MM.1S (cell line): Measurements from ENCODE around the gene BIRC3.

ENCODE experiments used
- DNase-seq: peaks from one replicate; pipeline ENCODE4 v3.0.0-alpha.2; 2015
- H2AFZ ChIP-seq: fragments of 300-600 bp; sonication (generic); 2 replicates; pipeline ENCODE4 v1.6.0; 2016; ENCODE audit warnings: antibody characterized with exemption, low read length
- H3F3A ChIP-seq: fragments of 300-600 bp; sonication (generic); 2 replicates; pipeline ENCODE4 v1.6.1; 2016; ENCODE audit warnings: mild to moderate bottlenecking, antibody characterized with exemption, low read length, moderate library complexity, mixed read lengths; ENCODE audit not compliant: insufficient read depth
- H3K27ac ChIP-seq: fragments of 300-600 bp; sonication (generic); 2 replicates; pipeline ENCODE4 v1.5.1; 2016; ENCODE audit warnings: mild to moderate bottlenecking, low read length
- H3K27me3 ChIP-seq: fragments of 300-600 bp; sonication (generic); replicated peaks from 2 replicates; pipeline ENCODE4 v1.6.0; 2016; ENCODE audit warnings: low read length; ENCODE audit not compliant: insufficient read depth
- H3K36me3 ChIP-seq: fragments of 300-600 bp; sonication (generic); replicated peaks from 2 replicates; pipeline ENCODE4 v1.6.1; 2016; ENCODE audit warnings: mild to moderate bottlenecking, low read length, mixed read lengths; ENCODE audit not compliant: insufficient read depth
- H3K4me1 ChIP-seq: fragments of 300-600 bp; sonication (generic); 2 replicates; pipeline ENCODE4 v1.6.1; 2016; ENCODE audit warnings: low read length, mixed read lengths
- H3K4me2 ChIP-seq: fragments of 300-600 bp; sonication (generic); 2 replicates; pipeline ENCODE4 v1.6.0; 2016; ENCODE audit warnings: low read depth, low read length
- H3K4me3 ChIP-seq: fragments of 300-600 bp; sonication (generic); 2 replicates; pipeline ENCODE4 v1.5.1; 2016; ENCODE audit warnings: low read length, mixed read lengths
- H3K79me2 ChIP-seq: fragments of 300-600 bp; sonication (generic); 2 replicates; pipeline ENCODE4 v1.6.1; 2016; ENCODE audit warnings: mixed run types, low read length, mixed read lengths
- H3K9ac ChIP-seq: fragments of 300-600 bp; sonication (generic); 2 replicates; pipeline ENCODE4 v1.6.1; 2016; ENCODE audit warnings: low read length, mixed read lengths
- H3K9me2 ChIP-seq: fragments of 300-600 bp; sonication (generic); replicated peaks from 2 replicates; pipeline ENCODE4 v1.6.1; 2016; ENCODE audit warnings: mild to moderate bottlenecking, low read length, mixed read lengths; ENCODE audit not compliant: insufficient read depth
- H3K9me3 ChIP-seq: fragments of 300-600 bp; sonication (generic); replicated peaks from 2 replicates; pipeline ENCODE4 v1.6.1; 2016; ENCODE audit warnings: mild to moderate bottlenecking, low read length, mixed read lengths; ENCODE audit not compliant: insufficient read depth
- H4K20me1 ChIP-seq: fragments of 300-600 bp; sonication (generic); 2 replicates; pipeline ENCODE4 v1.6.1; 2016; ENCODE audit warnings: mild to moderate bottlenecking, low read length, moderate library complexity, mixed read lengths; ENCODE audit not compliant: insufficient read depth
- EZH2 ChIP-seq: fragments of 300-600 bp; sonication (generic); optimal IDR thresholded peaks from 2 replicates; pipeline ENCODE3; 2017; ENCODE audit warnings: low read depth, mild to moderate bottlenecking, antibody characterized with exemption, low read length, mixed read lengths
- EZH2phosphoT487 ChIP-seq: fragments of 300-600 bp; sonication (generic); IDR thresholded peaks from 2 replicates; pipeline ENCODE4 v1.6.1; 2018; ENCODE audit warnings: antibody characterized with exemption, low read length
- TF ChIP-seq, protein P1 (sequence below): fragments of 300-600 bp; sonication (generic); IDR thresholded peaks from 2 replicates; pipeline ENCODE4 v1.5.1; 2016; ENCODE audit warnings: antibody characterized with exemption, low read length, mixed read lengths

BIRC3 gene

DNA sequence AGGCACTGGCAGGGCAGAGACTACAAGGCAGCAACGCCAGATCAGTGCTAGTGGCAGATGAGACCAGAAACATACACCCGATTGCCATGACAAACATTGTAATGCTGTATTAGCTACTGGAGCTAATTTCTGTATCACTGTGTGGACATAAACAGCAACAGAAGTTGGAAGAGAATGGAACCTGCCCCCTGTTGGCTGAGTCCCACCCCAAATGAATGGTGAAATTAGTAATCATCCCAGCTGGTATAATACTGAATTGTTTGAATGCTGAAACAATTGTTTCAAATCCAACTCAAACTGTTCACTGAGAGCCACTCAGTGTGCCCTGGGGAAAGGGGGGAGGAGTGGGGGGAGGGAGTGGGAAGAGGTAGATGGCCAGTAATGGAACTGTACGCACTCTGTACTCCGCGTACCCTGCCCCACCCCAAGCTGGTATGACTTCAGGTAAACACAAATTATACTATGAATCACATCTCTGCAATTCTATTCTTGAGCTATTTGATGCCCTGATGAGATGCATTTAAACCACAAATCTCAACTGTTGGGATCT, 11.2 kb upstream of the BIRC3 start:
- H3K79me2 ChIP-seq: no peaks in the 10 kb centered on the region
- H3K27ac ChIP-seq: no peak overlapping the region
- H3K27me3 ChIP-seq: no peaks in the 10 kb centered on the region
- TF ChIP-seq EZH2: no peak
- no peak for TF ChIP-seq EZH2phosphoT487
- TF ChIP-seq, protein P1, sequence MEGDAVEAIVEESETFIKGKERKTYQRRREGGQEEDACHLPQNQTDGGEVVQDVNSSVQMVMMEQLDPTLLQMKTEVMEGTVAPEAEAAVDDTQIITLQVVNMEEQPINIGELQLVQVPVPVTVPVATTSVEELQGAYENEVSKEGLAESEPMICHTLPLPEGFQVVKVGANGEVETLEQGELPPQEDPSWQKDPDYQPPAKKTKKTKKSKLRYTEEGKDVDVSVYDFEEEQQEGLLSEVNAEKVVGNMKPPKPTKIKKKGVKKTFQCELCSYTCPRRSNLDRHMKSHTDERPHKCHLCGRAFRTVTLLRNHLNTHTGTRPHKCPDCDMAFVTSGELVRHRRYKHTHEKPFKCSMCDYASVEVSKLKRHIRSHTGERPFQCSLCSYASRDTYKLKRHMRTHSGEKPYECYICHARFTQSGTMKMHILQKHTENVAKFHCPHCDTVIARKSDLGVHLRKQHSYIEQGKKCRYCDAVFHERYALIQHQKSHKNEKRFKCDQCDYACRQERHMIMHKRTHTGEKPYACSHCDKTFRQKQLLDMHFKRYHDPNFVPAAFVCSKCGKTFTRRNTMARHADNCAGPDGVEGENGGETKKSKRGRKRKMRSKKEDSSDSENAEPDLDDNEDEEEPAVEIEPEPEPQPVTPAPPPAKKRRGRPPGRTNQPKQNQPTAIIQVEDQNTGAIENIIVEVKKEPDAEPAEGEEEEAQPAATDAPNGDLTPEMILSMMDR: no peak
- H3K36me3 ChIP-seq: no peaks in the 10 kb centered on the region
- H3K9me2 ChIP-seq: no peaks in the 10 kb centered on the region
- no peak overlapping the region for H3K4me3 ChIP-seq
- H3F3A ChIP-seq: 0 out of 2 replicates have a peak, but pooled peaks cover 3% of the 10 kb centered on the region
- H3K4me2 ChIP-seq: no peak overlapping the region
- no peaks in the 10 kb centered on the region for H3K9me3 ChIP-seq
- H3K4me1 ChIP-seq: peaks cover 24% of the 10 kb centered on the region
- no peak overlapping the region for H2AFZ ChIP-seq
- no peak for DNase-seq
- H4K20me1 ChIP-seq: no peaks in the 10 kb centered on the region
- H3K9ac ChIP-seq: no peak overlapping the region

DNA sequence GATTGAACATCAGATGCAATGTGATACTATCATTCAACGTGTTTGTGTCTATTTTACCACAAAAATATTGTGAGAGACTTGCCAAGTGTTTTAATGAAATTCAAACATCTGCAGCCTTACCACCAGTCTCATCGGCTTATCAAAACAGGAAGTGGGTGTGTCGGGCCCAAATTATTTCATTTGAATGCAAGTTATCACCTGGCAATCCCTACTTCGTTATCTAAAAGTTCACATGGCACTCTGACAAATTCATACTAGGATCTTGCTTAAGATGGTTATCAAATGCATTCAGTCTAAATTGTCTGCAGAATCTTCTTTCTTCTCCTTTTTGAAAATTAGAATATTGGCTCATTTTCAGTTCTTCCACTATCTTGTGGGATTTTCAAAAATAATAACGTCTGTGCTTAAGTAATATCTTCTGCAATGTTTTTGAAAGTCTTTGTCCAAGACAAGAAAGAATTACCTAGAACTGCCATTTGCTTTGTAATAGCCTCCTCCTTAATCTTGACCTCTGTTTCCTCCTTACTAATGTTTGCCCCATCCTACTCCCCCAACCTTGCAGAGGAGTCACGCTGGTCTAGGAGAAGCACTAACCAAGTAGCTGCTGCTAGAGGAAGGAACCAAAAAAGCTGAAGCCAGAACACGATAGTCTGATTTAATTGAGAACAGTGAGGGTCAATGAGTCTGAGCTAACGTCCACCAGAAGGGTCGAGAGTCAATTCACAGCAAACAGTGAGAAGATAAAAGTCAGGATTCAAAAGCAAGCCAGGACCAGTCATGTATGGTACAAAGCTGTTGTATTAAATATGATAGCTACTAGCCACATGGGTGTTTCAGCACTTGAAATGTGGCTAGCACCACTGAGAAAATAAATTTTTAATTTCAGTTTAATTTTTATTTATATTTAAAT, 10.2 kb upstream of the BIRC3 start:
- H2AFZ ChIP-seq: 0 out of 2 replicates have a peak overlapping the region, but pooled peaks have one; percentile 13
- TF ChIP-seq EZH2 (no peak), EZH2phosphoT487 (no peak)
- TF ChIP-seq, protein P1: no peak
- H3K4me3 ChIP-seq: no peak overlapping the region
- H3K27me3 ChIP-seq: no peaks in the 10 kb centered on the region
- 0 out of 2 replicates have a peak, but pooled peaks cover 3% of the 10 kb centered on the region for H3F3A ChIP-seq
- H3K27ac ChIP-seq: no peak overlapping the region
- no peaks in the 10 kb centered on the region for H3K79me2 ChIP-seq
- H3K4me1 ChIP-seq: peaks cover 20% of the 10 kb centered on the region
- no peak overlapping the region for H3K9ac ChIP-seq
- peak overlapping the region; percentile 24; the same call in 1 of the 2 replicates for H3K4me2 ChIP-seq
- no peaks in the 10 kb centered on the region for H3K9me2 ChIP-seq
- H4K20me1 ChIP-seq: no peaks in the 10 kb centered on the region
- DNase-seq: no peak
- H3K9me3 ChIP-seq: no peaks in the 10 kb centered on the region
- H3K36me3 ChIP-seq: no peaks in the 10 kb centered on the region

DNA sequence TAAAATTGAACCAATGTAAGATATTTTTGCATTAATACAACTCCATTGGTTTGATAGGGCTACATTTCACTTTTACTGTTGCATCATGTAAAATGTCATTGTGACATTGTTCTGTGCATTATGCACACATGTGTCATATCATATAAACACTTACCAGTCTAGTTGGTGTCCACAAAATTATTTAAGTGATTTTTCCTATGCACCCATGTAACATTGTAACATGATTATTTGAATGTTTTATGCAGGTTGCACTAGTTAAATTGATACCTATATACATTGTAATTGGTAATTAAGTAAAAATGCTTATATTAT, 9.6 kb upstream of the BIRC3 start:
- H3K4me1 ChIP-seq: peaks cover 16% of the 10 kb centered on the region
- TF ChIP-seq EZH2phosphoT487 (no peak), EZH2 (no peak)
- TF ChIP-seq, protein P1: no peak
- no peaks in the 10 kb centered on the region for H3K9me2 ChIP-seq
- H4K20me1 ChIP-seq: no peaks in the 10 kb centered on the region
- no peaks in the 10 kb centered on the region for H3K9me3 ChIP-seq
- no peaks in the 10 kb centered on the region for H3K27me3 ChIP-seq
- no peak overlapping the region for H3K4me3 ChIP-seq
- no peaks in the 10 kb centered on the region for H3K36me3 ChIP-seq
- no peaks in the 10 kb centered on the region for H3K79me2 ChIP-seq
- no peak overlapping the region for H3K4me2 ChIP-seq
- no peak overlapping the region for H3K27ac ChIP-seq
- DNase-seq: no peak
- 0 out of 2 replicates have a peak, but pooled peaks cover 1% of the 10 kb centered on the region for H3F3A ChIP-seq
- H3K9ac ChIP-seq: no peak overlapping the region
- H2AFZ ChIP-seq: no peak overlapping the region
